Measurements from ENCODE around the gene CSNK1A1.
"Not testable (repeated sequence)": the region's sequence is repeated elsewhere in the genome, so short reads cannot be mapped to it uniquely, and the experiment has no call there.

CSNK1A1 gene

DNA sequence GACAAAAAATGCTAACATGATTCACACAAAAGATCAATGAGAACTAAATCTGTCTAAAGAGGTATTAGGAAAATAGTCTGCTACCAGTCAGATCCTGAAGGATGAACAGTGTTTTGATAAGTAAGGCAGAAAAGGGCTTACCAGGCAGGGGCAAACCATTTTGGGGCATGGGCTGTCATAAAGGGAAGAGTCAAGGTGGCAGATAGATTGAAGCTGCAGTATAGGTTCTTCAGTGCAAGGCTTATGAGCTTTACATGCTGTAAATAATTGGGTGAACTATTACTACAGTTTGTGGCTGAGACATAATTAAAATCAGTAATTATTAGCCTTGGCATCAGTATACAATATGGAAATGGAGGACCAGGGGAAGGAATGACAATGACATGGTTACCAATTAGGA, 21.8 kb downstream of the CSNK1A1 start:
- DNase-seq (ENCODE audit: low spot score): no peak

DNA sequence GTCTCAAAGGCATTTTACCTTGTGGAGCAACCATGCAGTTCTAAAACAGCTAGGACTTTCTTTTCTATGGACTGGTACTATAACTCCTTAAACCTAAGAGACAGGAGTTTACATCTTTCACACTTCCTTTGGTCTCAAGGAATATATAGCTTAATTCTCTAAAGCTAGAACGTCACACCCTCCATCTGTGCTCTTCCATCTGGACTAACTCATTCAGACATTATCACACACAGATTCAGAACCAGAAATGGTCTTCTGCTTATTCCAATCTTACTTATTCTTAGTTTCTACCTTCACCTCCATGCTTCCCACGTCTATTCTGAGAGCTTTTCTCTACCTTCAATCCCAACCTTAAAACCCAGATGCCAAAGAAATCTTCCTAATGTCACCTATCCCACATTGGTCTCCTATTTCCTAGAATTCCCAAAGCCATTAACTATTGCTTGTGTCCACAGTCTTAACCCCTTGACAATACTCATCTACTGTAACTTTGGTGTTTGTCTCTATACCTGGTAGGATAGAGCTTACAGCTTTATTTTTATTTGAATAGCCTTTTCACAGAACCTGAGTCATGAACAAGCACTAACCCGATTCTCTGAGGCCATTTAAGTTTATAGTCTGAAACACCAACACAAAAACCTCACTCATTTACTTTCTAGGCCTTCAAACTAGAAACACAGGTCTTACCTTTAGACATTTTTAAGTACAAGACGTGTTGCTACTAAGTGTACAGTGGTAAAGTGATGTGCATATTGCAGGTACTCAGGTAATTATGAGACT, 22.8 kb downstream of the CSNK1A1 start:
- no peak for DNase-seq (ENCODE audit: low spot score)

DNA sequence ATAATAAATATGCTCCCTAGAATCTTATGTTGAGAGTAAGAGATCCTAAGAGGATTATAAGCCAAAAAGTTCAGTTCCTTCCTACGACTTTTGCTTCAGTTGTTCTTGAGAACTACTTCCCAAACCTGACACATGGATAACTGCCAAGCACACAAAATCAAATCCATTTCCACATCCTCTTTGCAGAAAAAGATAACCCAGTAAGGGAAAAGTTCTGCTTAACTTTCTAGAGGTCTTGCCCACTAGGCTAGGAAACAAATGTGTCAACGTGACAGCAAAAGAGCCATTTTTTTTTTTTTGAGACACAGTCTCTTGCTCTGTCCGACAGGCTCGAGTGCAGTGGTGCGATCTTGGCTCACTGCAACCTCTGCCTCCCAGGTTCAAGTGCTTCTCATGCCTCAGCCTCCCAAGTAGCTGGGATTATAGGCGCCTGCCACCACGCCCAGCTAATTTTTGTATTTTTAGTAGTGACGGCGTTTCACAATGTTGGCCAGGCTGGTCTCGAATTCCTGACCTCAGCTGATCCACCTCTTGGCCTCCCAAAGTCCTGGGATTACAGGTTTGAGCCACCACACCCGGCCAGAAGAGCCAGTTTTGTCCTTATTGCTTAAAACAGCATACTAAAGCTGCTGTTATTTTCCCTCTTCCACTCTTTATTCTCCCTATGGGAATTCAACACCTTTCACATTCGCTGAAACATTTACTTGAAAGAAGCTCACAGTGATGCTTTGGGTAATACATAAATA, 24.2 kb downstream of the CSNK1A1 start:
- DNase-seq (ENCODE audit: low spot score): no peak

DNA sequence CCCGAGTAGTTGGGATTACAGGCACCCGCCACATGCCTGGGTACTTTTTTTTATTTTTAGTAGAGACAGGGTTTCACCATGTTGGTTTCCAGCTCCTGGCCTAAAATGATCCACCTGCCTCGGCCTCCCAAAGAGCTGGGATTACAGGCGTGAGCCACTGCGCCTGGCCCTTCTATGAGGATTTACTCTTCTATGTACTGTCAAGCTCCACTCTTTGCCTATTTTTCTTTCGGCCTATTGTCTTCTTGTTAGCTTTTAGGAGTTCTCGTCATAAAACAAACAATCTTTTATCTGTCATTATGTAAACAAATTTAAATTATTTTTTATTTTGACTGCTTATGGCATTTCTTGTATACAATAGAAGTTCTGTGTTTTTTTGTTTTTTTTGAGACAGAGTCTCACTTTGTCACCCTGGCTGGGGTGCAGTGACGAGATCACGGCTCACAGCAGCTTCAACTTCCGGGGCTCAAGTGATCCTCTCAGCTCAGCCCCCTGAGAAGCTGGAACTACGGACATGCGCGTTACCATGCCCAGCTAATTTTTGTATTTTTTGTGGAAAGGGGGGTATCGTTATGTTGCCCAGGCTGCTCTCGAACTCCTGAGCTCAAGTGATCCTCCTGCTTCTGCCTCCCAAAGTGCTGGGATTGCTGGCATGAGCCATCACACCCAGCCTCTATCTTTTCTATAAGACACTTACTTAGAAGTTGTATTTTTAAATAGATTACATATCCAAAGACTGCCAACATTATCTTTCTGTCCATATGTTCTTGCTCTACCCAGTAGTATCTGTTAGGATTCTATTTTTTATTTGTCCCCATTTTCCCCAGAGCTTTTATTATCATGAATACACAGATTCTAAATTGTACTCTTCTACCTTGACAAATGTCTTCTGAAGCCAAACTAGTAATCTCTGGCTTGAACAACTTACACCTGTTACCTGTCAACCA, 29.2 kb downstream of the CSNK1A1 start:
- no peak for DNase-seq (ENCODE audit: low spot score)

DNA sequence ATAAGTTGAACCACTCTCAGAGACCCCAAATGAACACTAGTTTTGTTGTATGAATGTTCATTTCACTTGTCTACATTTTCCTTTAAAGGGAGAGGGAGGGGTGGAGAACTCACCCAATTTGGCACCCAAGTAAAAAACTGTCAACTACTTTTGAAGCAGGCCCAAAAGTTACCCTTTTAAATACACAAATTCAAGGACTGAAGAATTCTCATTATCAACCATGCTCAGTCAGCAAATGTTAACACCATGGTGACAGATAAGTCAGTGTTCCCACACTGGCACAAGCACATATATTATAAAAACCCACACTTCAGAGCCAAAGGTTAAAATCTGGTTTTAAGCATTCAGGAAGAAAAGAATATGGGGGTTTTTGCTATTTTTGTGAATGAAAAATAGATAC, 31.6 kb downstream of the CSNK1A1 start:
- DNase-seq (ENCODE audit: low spot score): no peak

DNA sequence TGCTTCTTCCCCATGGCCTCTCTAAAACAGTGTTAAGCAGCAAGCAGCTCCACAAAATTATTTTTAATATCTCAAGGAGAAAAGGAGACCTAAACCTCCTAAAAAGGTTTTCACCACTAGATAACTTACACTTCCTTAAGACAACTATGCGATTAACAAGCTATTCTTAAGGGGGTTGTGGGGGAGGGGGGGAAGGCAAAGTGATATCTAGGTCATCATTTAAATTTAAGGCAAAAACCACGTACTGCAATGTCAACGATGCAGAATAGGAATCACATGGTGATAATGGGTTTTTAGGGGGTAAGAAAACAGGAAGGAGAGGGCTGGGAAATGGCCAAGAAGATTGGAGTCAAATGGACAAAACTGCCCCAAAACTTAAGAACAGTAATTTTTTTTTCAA, 32.6 kb downstream of the CSNK1A1 start:
- no peak for DNase-seq (ENCODE audit: low spot score)

DNA sequence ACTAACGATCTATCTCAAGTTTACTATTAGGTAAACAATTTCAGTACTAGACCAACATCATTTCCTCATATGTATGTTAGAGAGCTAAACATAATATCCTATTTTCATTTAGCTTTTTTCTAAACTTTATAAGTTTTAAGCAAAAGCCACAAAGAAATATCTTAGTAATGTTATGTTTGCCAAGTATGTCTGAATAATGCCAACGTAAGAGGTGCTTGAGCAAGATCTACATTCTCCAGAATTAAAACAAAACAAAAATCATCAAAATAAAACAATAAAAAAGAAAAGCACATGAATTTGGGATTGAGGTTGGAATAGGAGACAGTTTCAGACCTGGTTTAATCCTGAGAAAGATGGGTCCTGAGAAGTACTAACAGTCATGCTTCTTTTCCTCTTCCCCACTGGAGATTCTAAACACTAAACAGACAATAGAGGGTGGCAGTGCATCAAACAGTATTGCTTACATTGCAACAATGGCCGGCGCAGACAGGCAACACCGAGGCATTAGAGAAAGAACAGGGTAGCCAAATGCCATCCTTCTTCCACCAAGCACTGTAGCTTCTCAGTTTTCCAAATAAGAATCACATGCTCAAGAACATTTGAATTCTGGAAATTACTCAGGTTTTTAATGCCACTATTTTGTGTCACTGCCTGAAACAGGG, 33.6 kb downstream of the CSNK1A1 start:
- no peak for DNase-seq (ENCODE audit: low spot score)

DNA sequence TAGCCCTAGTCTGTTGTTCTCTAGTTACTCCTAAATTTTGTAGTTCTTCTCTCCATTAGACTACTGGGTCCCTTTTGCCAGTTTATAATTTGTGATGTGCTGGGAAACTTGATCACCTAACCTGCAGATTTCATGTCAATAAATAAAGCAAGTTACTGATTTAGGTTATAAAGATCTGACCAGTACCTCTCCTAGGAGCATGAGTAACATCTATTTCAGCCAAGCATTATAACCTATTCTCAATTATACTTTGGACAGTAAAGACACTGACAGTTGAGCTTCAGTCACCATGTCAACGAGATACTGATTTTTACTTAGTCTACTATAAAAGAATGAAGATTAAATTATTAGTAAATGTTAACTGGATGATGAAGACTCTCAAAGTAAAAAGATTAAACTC, 36.7 kb downstream of the CSNK1A1 start:
- DNase-seq (ENCODE audit: low spot score): no peak

DNA sequence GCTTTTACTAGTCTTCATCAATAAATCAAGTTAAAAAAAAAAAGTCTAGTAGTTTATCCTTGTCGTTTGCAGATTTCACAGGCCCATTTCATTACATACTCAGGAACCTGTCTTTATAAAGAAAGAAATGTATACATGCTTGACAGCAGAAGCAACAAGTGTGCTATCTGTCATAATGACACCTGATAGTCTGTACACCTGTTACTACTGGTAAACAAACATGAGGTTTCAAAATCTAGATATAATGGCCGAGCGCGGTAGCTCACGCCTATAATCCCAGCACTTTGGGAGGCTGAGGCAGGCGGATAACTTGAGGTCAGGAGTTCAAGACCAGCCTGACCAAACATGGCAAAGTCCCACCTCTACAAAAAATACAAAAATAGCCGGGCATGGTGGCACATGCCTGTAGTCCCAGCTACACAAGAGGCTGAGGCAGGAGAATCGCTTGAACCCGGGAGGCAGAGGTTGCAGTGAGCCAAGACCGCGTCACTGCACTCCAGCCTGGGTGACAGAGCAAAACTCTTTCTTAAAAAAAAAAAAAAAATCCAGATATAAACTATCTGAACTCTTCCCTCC, 37.8 kb downstream of the CSNK1A1 start:
- not testable (repeated sequence) for DNase-seq (ENCODE audit: low spot score)

DNA sequence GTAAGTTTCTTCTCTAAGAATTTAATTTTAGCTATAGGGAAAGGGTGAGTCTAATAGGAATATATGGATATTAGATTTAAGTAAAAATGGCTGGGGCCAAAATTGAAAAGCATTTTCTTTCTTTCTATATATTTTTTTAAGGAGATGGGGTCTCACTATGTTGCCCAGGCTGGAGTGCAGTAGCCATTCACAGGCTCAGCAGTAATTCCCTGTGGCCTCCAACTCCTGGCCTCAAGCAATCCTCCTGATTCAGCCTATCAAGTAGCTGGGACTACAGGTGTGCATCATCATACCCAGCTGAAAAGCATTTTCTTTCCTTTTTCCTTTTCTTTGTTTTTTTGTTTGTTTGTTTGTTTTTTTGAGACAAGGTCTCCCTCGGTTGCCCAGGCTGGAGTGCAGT, 41.1 kb downstream of the CSNK1A1 start:
- no peak for DNase-seq (ENCODE audit: low spot score)

DNA sequence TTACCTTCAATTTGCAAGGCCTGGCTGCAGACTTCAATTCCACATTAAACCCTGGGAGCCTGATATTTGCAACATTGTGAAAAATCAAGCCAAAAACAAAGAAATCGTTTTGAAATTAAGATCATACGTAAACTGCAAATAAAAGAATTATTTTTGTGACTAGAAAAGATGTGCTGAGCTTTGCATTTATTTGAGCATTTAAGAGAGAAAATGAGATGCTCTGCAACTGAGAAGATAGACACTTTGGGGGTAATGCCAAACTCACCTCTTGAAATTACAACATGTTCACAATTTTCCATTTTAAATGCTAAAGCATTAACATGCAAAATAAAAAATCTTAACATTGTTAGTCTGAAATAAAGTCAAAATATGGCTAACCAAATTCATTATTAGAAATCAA, 46.6 kb downstream of the CSNK1A1 start:
- DNase-seq (ENCODE audit: low spot score): no peak

DNA sequence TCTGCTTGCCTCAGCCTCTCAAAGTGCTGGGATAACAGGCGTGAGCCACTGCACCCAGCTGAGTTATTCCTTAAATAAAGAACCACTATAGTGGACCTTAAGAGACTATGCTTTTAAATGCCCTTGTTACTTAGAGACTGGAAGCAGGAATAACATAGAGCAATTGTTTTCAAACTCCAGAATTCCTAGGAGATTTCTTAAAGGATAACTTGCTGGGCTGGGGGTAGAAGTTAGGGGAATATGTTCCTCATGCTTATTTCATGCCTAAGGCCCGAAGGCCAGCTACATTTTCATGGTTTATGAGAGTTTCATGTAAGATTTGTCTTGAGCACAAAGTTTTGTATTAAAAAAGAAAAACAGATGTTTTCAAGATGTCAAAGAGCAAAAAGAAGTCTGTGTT, 48.2 kb downstream of the CSNK1A1 start:
- DNase-seq (ENCODE audit: low spot score): no peak

DNA sequence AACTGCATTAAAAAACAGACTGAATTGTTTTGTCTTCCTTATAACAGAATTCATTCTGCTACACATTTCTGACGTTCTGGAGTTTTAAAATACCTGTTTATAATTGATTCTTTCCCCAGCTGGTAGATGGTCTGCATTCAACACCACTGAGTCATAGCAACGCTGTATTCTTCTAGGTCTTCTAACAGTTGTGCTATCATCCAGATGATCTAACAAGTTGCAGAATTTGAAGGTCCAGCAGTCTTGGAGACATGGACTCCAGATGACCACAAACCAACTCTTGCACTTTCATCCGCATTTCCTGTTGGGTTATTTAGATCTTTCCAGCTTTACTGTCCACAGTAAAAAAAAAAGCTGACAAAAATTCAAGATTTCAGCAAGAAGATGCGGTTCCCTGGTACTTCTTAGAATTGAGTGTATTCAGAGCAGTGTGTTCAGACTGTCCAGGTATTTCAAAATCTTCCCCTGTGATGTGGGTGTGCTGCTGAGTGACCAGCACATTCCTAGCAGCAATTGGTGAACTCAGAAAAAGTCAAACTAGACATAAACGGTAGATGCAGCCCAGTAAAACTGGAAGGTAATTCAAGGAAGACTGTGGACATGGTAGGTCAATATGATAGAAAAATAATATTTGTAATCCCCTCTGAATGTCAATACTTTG, 50.2 kb downstream of the CSNK1A1 start:
- no peak for DNase-seq (ENCODE audit: low spot score)

DNA sequence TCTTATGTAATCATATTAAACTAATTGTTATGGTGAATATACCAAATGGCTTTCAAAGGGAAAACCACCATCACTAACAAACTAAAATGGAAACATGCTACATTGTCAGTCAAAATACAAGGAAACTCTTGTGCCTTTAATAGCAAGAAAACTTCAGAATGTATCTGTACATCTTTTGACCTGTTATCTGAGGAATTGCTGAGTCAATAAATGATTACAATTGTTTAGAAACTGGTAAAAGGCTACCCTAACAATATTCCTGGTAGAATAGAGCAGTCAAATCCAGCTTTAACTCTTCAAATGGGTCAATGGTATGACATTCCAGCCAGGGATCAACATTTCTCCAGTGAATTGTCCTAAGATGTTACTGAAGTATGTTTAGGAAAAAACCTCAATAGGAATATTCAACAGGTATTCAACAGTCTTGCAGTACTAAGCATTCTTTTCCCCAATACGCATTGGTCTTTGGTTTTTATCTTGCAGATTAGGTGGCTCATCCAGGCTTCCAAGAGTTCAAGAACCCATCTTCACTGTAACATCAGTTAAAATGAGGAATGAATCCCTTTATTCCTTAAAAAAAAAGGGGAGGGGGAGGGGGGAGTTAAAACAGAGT, 52.4 kb downstream of the CSNK1A1 start:
- no peak for DNase-seq (ENCODE audit: low spot score)

DNA sequence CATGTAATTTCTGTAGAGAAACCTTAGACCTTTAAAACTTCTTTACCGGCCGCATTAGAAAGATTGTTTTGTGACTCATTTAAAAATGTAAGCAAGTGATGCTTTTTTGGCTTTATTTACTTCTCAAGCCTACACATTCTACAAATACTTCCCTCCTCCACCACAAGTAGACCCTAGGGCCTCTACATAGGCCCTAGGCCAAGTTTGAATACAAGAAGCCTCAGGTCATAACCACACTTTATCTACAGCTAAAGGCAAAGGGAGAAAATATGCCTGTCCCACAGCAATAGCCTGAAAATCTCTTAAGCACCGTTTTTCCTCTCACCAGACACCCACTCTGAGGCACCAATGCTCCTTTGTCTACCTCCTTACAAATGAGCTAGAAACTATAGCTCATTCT, 53.9 kb downstream of the CSNK1A1 start:
- DNase-seq (ENCODE audit: low spot score): no peak

DNA sequence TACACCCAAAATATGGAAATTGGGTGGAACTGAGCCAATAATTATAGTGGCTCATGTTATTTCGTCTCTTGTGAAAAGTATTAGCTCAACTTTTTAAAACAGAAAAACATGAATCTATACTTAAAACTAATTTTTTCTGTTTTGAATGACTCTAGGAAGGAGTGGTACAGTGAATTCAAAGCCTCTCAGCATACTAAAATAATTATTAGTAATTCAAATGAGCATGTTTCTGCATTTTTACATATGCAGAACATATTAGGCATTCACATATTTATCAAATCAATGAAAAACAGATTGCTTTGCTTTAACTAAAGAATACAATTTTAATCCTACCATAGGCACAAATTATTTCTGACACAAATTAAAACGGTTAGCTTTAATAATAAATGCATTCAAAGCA, 54.3 kb downstream of the CSNK1A1 start:
- no peak for DNase-seq (ENCODE audit: low spot score)

DNA sequence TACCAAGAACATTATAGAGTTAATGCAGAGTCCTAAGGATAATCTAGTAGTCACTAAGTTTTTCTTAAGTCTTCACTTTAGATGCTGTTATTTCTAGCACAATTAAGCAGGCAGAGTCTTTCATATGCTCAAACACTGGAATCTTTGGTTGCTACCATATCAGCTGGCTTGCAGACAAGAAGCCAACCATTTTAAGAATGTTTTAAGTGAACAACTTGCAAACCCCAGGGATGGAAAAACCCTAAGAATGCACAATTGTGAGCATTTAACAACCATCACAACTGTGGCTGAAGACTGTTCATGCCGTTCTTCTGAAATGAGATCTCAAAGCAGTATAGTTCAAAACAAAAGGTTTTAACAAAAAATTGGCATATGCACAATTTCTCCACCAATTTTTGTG, 55.1 kb downstream of the CSNK1A1 start:
- DNase-seq (ENCODE audit: low spot score): no peak

DNA sequence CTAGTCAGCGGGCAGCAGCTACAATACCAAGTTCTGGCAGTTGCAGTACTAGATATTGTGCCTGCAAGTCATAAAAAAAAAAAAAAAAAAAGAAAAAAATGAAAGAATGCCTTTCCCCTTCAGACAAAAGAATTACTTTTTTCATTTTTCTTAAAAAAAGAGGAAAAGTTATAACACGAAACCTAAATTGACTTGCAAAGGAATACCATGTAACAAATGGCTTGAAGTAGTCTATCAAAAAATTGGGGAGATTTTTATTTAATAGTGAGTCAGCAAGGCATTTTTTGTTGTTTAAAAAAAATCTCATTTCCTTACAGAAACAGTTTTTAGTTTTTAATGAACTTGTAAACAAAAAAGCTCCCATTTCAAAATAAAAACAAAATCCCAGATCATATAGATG, 55.6 kb downstream of the CSNK1A1 start:
- DNase-seq (ENCODE audit: low spot score): no peak

DNA sequence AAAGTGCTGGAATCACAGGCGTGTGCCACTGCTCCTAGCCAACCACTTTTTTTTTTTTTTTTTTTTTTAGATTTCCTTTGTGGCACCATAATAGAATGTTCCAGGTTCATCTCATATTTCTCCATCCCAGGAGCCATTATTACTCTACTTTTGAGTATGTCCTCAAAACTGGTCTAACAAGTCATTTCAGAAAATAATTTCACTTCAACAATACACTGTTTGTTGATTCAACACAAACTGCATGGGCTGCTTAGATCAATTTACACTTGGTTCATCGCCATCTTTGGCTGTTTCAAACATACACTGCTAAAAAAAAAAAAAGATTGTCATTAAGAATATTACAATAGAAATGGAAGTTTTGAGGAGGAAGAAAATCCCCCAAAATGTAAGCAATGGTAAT, 57.9 kb downstream of the CSNK1A1 start:
- no peak for DNase-seq (ENCODE audit: low spot score)

DNA sequence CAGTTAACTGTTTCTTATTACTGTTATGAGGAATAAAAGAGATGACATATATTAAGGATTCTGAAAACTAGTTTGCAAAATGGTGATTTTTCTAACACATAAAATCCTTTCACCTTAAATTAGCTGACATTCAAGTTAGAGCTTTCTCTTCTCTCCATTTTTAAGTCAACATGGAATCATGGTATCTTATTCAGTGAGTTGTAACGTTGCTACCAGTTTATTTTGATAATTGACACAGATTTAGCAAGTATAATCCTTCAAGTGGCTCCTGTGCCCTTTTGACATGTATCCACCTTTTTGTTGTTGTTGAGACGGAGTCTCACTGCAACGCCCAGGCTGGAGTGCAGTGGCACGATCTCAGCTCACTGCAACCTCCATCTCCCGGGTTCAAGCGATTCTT, 58.5 kb downstream of the CSNK1A1 start:
- no peak for DNase-seq (ENCODE audit: low spot score)
